Adipose tissue (tissue), 3 donors: ENCODE measurements around the gene POGLUT3. TPM values are rescaled to one million over a fixed set of nuclear protein-coding genes. Genes with fewer than 3 reads are reported as not detected.
A peak's percentile ranks its signal among the peaks of the same experiment; 100 is the strongest.

Source experiments
- H3K27ac ChIP-seq: one replicate; pipeline ENCODE4 v1.5.1; 2013; ENCODE audit warnings: low read depth, low read length
- WGBS, 3 donors: extraction: QIAGEN DNeasy Blood & Tissue Kit; methylation state at CpG; one replicate each; pipeline ENCODE4 v1.1.7; 2013; 5-methylcytosine and 5-hydroxymethylcytosine counted together
- polyA plus RNA-seq, 3 donors: library from polyadenylated mRNA; stranded (reverse); fragments of 200-250 nt; gene quantifications; one replicate each; pipeline ENCODE4 v1.2.3, GENCODE V29; 2013
- donor health status: healthy with polysubstance abuse.
- donor health status: Bipolar disorder and iron deficiency.
- donor health status: healthy.

Gene POGLUT3
- polyA plus RNA-seq, 3 donors: 3.5 to 25.9 (median 12.7) TPM

DNA sequence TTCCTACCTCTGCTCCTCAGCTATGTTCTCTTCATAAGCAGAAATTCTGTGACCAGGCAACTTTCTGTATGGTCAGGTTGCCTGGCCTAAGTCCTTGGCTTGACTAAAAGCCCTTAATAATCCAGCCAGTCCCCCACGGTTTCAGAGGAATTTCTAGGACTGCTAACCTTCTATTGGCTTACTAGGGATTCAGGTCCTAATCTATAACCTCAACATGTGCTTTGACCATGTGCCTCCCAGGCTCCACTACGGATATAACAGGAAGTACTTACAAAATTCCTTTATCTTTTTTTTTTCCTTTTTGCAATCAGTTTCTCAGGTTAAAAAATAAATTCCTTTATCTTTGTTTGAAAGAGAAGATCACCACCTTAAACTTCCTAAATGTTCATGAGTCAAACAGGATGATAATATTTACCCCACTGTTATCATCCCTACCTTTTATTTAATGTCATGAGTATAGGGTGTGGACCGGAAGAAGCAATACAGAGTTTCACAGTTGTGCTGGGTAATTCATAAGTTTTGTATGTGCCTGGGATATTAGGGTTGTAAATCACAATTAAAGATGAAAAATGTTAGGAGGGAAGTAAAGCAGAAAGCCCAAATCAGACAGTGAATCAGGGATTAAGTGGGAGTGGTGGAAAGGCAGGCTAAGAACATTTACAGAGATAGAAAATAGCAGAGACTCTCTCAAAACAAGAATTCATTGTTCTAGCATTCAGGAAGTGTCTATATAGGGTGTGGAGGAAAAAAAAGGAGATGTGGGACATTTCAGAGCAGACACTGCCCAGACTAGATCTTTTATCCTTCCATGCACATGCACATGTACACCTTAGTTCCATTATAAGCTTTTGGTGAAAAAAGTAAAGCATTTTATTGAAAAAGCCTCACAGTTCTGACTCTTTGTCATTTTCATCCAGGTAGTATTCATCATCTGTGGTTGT is 10.7 kb upstream of the POGLUT3 start:
- H3K27ac ChIP-seq: no peak overlapping the region
- 51 to 64% (median 60%) methylated on average over 3 of the region's 3 CpGs for WGBS, 3 donors

DNA sequence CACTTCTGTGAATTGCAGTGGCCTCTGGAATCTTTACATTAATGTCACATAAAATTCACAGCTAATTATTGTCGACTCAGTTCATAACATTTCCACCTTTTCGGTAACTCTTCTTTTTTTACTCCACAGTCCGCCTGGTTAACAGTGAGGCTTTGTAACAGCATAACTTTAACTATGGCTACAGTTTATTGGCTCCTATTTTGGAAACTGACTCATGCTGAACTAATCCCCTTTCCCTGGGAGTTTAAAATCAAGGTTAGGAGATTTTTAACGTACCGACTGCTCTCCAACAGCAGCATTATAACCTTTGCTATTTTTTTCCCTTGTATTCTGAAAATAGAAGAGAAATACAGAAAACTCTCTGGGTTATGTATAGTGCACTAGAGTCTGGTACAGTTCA is 3.2 kb upstream of the POGLUT3 start:
- H3K27ac ChIP-seq: no peak overlapping the region
- WGBS, 3 donors: 84 to 92% (median 89%) methylated on average over 5 of the region's 5 CpGs

DNA sequence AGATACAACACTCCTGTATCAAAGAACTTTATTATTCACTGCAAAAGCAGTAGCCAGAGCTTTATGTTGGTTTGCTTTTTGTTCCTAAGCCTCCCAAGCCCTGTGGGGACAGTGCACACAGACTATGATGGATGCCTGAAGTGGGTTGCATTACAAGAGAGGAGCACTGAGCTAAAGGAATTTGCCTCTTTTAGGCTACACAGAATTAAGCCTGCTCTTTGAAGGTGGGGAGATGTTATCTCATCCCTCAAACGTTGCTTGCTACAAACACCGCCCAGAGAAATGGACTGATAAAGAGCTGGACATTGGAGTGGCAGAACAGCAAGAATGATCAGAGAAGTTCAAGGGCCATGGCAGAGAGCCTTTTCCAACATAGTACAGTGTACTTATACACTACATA is 2.5 kb upstream of the POGLUT3 start:
- WGBS, 3 donors: 58 to 70% (median 60%) methylated on average over 2 of the region's 2 CpGs
- no peak overlapping the region for H3K27ac ChIP-seq

DNA sequence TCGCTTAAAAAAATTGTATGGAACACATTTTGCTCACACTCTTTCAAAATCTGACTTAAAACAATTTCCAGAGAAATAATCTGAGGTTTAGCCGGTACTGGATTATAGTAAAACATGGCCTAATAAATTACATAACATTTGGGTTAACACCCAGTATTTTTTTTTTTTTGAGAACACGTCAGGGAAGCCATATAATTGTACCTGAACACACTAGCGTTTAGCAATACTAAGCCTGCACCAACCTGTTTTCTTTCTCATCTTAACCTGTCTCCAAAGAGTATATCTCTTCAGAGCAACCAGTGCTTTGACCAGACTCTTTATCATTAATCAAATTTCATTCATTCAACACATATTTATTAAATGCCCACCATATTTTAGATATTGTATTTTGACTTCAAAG is 2.0 kb upstream of the POGLUT3 start:
- H3K27ac ChIP-seq: no peak overlapping the region
- WGBS, 3 donors: 89 to 93% (median 90%) methylated on average over 4 of the region's 4 CpGs

DNA sequence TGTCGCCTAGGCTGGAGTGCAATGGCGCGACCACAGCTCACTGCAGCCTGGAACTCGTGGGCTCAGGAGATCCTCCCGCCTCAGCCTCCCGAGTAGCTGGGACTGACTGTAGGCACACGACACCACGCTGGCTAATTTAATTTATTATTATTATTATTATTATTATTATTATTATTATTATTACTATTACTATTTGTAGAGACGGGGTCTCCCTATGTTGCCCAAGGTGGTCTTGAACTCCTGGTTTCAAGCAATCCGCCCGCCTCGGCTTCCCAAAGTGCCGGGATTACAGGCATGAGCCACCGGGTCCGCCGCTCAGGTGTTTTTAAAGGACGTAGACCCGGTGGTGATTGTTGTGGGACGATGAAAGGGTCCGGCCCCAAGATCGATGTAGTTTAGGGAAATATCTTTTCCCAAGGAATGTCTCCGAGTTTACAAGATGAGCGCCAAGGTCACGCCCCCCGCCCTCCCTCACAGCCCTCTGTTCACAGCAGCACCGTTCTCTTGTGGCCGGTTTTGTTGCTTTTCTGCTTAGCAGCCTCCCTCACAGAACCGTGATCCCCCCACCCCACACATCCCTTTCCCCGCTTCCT is 728 bp upstream of the POGLUT3 start:
- WGBS, 3 donors: 56 to 65% (median 57%) methylated on average over 29 of the region's 29 CpGs
- H3K27ac ChIP-seq: peak overlapping the region; percentile 55

DNA sequence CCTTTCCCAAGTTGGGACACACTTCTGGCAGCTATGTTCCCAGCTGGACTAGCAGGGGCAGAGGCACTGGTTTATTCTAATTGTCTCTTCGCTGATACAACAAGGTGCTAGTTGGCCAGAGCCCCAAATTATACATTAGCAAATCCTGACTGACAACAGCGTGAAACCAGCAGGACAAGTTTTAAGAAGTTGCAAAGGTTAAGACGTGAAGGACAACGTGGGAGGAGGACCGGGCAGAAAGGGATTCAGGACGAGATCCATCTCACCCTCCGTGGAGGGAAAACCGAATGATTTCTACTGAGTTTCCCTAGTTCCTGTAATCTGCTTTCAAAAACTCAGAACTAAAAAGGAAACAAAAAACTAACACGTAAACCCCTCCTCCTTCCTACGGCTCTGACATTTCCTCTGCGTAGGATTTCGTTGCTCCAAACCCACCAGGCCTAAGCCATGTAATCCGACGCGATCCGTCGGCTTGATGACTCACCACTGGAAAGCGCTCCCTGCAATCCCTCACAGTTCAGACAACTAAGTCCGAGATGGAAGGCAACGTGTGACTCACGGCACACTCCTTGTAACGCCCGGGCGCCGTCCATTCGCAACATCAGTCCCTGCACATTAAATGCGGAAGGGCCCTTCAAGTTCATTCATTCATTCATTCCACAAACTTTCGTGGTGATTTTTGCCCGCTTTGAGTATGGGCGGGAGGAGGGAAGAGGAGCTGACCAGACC is 703 bp downstream of the POGLUT3 start:
- 1 to 2% (median 2%) methylated on average over 30 of the region's 30 CpGs for WGBS, 3 donors
- H3K27ac ChIP-seq: peak overlapping the region; percentile 88

DNA sequence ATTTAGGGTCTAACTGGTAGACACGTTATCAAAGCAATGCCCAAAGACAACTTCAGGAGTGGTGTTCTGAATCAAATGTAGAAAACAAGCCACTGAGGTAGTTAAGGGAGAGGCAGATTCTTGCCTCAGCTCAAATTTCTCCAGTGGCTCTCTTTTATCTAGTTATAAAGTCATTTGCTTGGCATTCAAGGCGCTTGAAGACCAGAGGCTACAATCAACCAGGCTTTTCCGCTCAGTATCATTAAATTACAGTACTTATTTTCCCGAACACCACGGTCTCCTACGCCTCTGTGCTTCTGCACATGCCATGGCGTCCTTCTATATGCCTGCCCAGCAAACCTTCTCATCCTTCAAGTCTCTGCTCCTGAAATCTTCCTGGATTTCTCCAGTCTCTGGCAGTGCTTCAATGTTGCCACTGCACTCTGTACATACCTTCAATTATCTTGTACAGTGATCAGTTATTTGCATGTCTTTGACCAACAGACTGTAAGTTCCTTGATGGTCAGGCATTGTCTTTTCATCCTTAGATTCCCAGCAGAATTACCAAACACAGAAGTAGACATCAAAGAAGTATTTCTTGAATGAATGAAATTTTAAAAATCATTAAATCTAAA is 1.4 kb downstream of the POGLUT3 start:
- no peak overlapping the region for H3K27ac ChIP-seq
- WGBS, 3 donors: 84 to 95% (median 89%) methylated on average over 7 of the region's 7 CpGs

DNA sequence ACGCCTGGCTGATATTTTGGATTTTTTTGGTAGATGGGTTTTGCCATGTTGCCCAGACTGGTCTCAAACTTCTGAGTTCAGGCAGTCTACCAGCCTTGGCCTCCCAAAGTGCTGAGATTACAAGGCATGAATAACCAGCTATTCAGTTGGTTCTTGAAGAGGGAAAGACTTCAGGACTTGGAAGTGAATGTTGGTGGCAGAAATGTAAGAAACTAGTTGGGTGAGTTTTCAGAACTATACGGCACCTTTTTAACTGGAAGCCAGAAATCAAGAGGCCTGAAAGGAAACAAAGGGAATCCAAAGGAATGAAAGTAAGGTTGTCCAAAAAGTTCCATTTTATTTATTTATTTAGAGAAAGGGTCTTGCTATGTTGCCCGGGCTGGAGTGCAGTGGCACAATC is 2.9 kb downstream of the POGLUT3 start:
- 84 to 96% (median 92%) methylated on average over 3 of the region's 3 CpGs for WGBS, 3 donors
- no peak overlapping the region for H3K27ac ChIP-seq

DNA sequence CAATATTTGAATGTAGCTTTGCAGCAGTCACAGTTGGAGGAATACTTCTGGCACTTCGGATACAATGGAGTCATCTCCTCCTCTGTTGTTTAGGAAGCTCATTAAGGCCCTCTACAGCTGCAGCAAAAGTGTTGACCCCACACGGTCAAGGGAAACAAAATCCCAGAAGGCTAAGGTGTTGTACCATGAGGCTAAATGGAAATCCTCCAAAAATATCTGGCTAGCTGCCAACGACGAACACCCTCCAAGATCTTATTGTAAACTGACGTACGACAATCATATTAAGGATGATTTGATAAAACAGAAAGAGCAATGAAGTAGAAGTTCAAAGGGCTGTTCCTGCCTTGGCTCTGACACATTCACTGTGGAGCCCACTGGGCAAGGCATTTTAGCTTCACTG is 4.0 kb downstream of the POGLUT3 start:
- no peak overlapping the region for H3K27ac ChIP-seq
- 37 to 68% (median 62%) methylated on average over 6 of the region's 6 CpGs for WGBS, 3 donors

DNA sequence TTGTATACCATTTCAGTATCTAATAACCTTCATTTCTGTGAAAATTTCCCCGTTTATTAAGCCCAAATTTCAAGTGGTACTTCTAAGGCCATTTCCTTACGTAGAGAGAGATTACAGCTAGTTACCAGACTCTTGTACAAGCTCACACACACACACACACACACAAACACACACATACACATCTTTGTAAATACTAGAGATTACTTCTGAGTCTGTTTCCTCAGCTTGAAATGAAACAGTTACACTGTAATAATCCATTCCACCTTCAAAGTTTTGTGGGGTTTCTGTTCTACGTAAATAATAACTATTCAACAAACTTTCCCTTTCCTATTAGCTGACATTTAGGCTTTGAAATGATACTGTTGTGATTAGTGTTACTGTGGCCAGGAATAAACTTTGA is 6.2 kb downstream of the POGLUT3 start:
- H3K27ac ChIP-seq: no peak overlapping the region
- 85 to 96% (median 96%) methylated on average over 3 of the region's 3 CpGs for WGBS, 3 donors

DNA sequence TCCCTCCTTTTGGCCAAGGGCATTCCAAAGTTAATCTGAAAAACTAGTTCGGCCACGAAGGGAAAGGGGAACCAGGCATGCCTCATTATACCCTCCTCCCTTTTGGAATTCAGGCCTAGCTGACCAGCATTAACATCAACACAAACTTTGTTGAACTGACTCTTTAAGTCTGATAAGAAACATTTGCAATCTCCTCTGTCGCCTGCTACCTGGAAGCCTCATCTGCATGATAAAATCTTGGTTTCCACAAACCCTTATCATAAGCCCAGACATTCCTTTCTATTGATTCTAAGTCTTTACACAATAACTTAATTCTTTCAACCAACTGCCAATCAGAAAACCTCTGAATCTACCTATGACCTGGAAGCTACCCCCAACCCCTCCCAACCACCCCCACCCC is 11.4 kb downstream of the POGLUT3 start:
- WGBS, 3 donors: 82 to 93% (median 93%) methylated on average over 3 of the region's 3 CpGs
- H3K27ac ChIP-seq: no peak overlapping the region

DNA sequence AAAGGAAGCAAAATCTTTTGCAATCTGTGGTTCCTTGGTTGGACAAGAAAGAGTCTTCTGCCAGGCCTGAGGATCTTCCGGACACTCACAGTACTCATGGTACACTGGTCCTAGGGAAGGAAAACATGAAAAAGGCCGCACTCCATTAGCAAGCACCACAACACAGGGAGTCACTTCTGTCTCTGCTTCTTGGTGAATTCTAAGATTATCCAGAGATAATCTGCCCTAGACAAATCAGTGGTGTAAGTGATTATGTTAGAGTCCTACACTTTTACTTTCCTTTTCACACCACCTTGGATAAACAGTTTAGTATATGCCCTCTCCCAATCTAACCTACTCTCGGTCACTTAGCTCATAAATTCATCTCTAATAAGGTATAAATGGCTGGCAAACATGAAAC is 11.9 kb downstream of the POGLUT3 start:
- 96 to 99% (median 97%) methylated on average over 3 of the region's 3 CpGs for WGBS, 3 donors
- no peak overlapping the region for H3K27ac ChIP-seq

DNA sequence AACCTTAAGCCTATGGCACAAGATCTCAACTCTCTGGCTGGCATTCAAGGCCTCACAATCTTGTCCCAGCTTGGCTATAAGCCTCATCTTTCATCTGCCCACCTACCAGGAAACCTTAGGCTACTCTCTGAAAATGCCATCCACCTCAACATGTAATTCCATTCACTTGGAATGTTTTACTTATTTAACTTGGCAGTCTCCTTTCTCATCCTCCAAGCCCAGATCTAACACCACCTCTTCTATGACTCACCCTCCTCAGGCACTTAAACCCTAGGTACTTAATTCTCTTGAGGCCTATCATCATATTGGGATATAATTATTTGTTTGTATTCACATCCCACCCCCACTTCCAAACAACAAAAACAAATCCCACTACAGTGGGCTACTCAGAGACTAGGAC is 15.0 kb downstream of the POGLUT3 start:
- no peak overlapping the region for H3K27ac ChIP-seq

DNA sequence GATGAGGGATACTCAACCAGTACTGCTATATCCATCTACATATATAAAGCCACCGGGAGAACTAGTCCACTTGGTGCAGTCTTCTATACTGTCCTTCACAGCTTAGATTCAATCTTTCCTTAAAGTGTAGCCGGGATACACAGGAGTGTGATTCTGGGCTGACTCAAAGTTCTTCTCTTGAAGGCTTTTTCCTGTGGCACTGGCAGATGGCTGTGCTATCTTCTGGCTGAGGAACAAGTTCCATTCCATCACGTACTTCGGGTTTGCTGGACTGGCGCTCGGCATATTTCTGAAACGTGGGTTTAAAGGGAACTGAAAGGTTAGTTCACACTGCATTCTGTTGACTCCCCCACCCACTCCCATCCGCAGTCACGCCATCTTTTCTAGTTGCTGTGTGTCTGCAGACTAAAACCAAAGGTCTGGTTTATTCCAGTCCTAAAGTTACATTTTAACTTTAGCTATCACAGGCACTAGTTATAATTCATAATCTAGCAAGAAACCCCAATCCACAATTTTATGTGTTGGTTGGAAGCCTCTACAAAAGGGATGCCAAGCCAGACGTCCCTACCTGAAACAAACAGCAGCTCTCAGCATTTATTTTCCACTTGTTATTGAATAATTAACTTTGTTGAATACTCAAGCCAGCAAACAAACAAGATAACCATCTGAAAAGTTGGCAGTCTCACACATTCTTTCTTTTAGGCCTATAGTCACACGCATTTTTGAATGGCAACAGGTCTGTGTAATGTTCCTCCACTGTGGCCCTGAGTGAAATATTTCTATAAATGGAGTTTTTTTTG is 23.3 kb downstream of the POGLUT3 start:
- H3K27ac ChIP-seq: no peak overlapping the region
- WGBS, 3 donors: 46 to 93% (median 91%) methylated on average over 11 of the region's 11 CpGs

DNA sequence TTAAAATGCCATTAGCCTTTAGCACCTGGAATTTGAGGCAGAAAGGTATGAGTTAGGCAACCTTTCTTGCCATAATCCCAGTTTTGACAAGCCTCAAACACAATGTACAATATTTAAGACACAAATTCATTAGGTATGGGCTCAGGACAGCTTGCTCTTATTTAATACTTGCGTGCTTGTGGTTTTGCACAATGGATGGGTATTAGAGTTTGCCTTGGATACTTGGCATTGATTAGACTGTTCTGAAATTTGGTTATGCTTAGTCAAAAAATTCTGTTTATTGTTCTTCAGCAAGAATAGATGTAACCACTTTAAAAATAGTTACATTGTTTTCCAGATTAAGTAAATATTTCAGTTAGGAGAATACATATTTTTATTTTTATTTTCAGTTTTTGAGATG is 25.5 kb downstream of the POGLUT3 start:
- WGBS, 3 donors: 91 to 100% (median 94%) methylated on average over 1 of the region's 1 CpG
- no peak overlapping the region for H3K27ac ChIP-seq

DNA sequence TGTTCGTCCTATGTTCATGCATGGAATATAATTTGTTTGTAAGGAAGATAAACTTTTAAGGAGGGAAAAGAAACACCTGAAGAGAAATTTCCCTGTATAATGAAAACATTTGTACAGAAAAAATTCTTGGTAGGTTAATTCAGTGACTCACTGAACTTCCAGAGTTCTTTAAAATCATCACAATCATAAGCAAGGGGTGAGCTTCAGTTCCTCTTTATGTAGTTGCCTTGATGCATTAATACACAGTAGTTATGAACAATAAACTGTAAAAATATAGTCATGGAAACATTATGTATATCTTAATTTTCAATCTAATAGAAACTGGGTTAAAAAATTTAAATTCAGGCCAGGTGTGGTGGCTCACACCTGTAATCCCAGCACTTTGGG is 29.7 kb downstream of the POGLUT3 start:
- no peak overlapping the region for H3K27ac ChIP-seq

DNA sequence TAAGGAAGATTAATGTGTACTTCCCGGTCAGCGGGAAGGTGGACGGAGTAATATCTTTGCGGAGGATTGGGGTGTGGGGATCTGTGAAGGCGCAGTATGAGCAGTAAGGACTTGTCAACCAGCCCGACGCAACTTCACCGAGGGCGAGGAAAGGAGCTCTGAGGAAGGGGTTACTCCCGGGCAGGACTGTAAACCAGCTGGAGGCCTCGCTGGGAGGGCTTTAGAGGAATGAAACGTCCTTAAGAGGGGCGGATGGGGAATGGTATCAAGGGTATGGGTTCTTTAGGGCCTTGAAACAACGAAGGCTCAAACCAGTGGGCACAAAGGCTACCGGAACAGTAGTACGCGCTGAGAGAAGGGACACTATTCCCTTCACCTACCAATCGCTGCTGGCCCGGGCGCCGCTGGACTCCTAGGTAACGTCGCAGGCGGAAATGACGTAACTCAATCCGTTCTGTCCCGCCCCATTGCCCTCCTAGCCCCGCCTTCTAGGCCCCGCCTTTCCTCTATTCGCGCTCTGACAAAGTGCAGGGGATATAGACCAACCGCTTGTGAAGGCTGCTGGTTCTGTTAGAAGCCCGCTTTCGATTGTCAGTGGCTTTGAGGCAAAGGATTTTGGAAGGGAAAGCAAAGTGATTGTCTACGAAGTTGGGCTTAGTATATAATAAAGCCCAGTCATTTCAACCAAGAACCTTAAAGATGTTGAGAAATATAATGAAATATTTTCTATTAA is 30.9 kb downstream of the POGLUT3 start, which contains the start of gene C11orf65:
C11orf65 (minus strand) TSS at position 439 of the 733 bp plus-strand sequence. CDS start 5,970 bp downstream, outside the sequence.
- whole genome bisulfite sequencing, 3 donors: 0% methylated on average over 33 to 35 of the region's 35 CpGs
- H3K27ac ChIP-seq: peak within 1 kb of the TSS; percentile 82

More for the DNA sequence above, 29.7 kb downstream of the POGLUT3 start:
- WGBS, 3 donors: 27 to 94% (median 83%) methylated on average over 1 of the region's 1 CpG
